Mammary epithelial cell (primary cell): ENCODE measurements around the gene CD34.

Experiments used
- CTCF ChIP-seq, 2 donors: IDR thresholded peaks in 1 of 2; conservative IDR thresholded peaks in 1 of 2; 2 replicates each; pipeline ENCODE4 v1.5.1; 2011 to 2012; ENCODE audit warnings: inconsistent platforms in 2 of 2, low read length in 2 of 2, mild to moderate bottlenecking in 2 of 2, control low read depth in 1 of 2, low read depth in 1 of 2; ENCODE audit not compliant: insufficient read depth in 1 of 2; ENCODE audit errors: extremely low read depth in 1 of 2
- EZH2 ChIP-seq: IDR thresholded peaks from 2 replicates; pipeline ENCODE4 v1.6.1; 2012; ENCODE audit warnings: low read length, inconsistent platforms, borderline replicate concordance

- no peak for TF ChIP-seq CTCF (conservative IDR thresholded peaks at IDR 0.05 in 1 of 2, IDR thresholded peaks at IDR 0.05 in 1 of 2; ENCODE audit: extremely low read depth in 1 of 2, insufficient read depth in 1 of 2, low read depth in 1 of 2, low read length in 2 of 2)
- no peak for TF ChIP-seq EZH2
Observed at GRCh38 chr1:207926984-207927383, 16.1 kb upstream of the CD34 start.
